Skeletal muscle tissue (tissue), 4 donors: ENCODE measurements around the gene TRPM4. TPM values are rescaled to one million over a fixed set of nuclear protein-coding genes. Genes with fewer than 3 reads are reported as not detected.
"Not testable (repeated sequence)": the region's sequence is repeated elsewhere in the genome, so short reads cannot be mapped to it uniquely, and the experiment has no call there.

ENCODE experiments used
- H3K27ac ChIP-seq: one replicate; pipeline ENCODE4 v1.7.0; 2013; ENCODE audit warnings: mild to moderate bottlenecking, low read depth, low read length, inconsistent platforms
- H3K27me3 ChIP-seq, 3 donors: one replicate each; pipeline ENCODE4 v1.7.0; 2013; ENCODE audit warnings: low read length in 3 of 3; ENCODE audit not compliant: control insufficient read depth in 3 of 3, insufficient read depth in 3 of 3
- H3K36me3 ChIP-seq, 3 donors: one replicate each; pipeline ENCODE4 v1.7.0; 2013; ENCODE audit warnings: low read length in 3 of 3; ENCODE audit not compliant: control insufficient read depth in 3 of 3, insufficient read depth in 3 of 3
- H3K4me1 ChIP-seq, 3 donors: one replicate each; pipeline ENCODE4 v1.7.0; 2013; ENCODE audit warnings: low read length in 3 of 3, mild to moderate bottlenecking in 3 of 3; ENCODE audit not compliant: control insufficient read depth in 3 of 3, insufficient read depth in 3 of 3
- H3K4me3 ChIP-seq, 3 donors: one replicate each; pipeline ENCODE4 v1.7.0; 2013; ENCODE audit warnings: low read length in 3 of 3
- H3K9ac ChIP-seq, 3 donors: one replicate each; pipeline ENCODE4 v1.7.0; 2013; ENCODE audit warnings: low read length in 3 of 3, mild to moderate bottlenecking in 3 of 3, moderate library complexity in 2 of 3, low read depth in 1 of 3
- H3K9me3 ChIP-seq, 3 donors: one replicate each; pipeline ENCODE4 v1.7.0; 2013; ENCODE audit warnings: low read length in 3 of 3; ENCODE audit not compliant: control insufficient read depth in 3 of 3
- total RNA-seq: library from RNA; depleted of rRNA; stranded (reverse); fragments of >200 nt; gene quantifications from one replicate; pipeline ENCODE4 v1.2.3, GENCODE V29; 2014
- donor health status: Osteomylitis.

The TRPM4 gene
- total RNA-seq, 1 donor from 2014 or later: 5.2 TPM

- Histone ChIP-seq H3K4me1 (peaks cover 15 to 50% (median 43%) of the 10 kb centered on the region in 3 donors), H3K4me3 (no peak overlapping the region), H3K9me3 (no peaks in the 10 kb centered on the region), H3K36me3 (no peaks in the 10 kb centered on the region), H3K27me3 (no peaks in the 10 kb centered on the region), H3K27ac (peak overlapping the region; percentile 25), H3K9ac (peak overlapping the region in 2 of 3 donors; percentile 23 to 66)
Measured at GRCh38 chr19:49160450-49161189, 3.0 kb downstream of the TRPM4 start.

GRCh38 chr19:49161987-49162386 lies 4.4 kb downstream of the TRPM4 start:
- H3K36me3 ChIP-seq: no peaks in the 10 kb centered on the region
- H3K9ac ChIP-seq: no peak overlapping the region
- peak overlapping the region; percentile 19 for H3K27ac ChIP-seq
- no peaks in the 10 kb centered on the region for H3K27me3 ChIP-seq
- H3K4me3 ChIP-seq: no peak overlapping the region
- no peaks in the 10 kb centered on the region for H3K9me3 ChIP-seq
- H3K4me1 ChIP-seq: peaks cover 20 to 50% (median 45%) of the 10 kb centered on the region in 3 donors

- peak overlapping the region; percentile 48 to 67 (median 53) for H3K4me3 ChIP-seq
- no peaks in the 10 kb centered on the region for H3K27me3 ChIP-seq
- peaks cover 12 to 31% (median 26%) of the 10 kb centered on the region in 3 donors for H3K4me1 ChIP-seq
- H3K27ac ChIP-seq: peak overlapping the region; percentile 90
- H3K9ac ChIP-seq: peak overlapping the region; percentile 58 to 87 (median 75)
- H3K9me3 ChIP-seq: no peaks in the 10 kb centered on the region
- H3K36me3 ChIP-seq: peaks cover 10 to 12% (median 11%) of the 10 kb centered on the region in 3 donors
Measured at GRCh38 chr19:49165111-49165750, 7.6 kb downstream of the TRPM4 start.

GRCh38 chr19:49165865-49166301 lies 8.3 kb downstream of the TRPM4 start:
- peak overlapping the region; percentile 58 to 87 (median 75) for H3K9ac ChIP-seq
- H3K27me3 ChIP-seq: no peaks in the 10 kb centered on the region
- H3K4me1 ChIP-seq: peaks cover 12 to 26% (median 19%) of the 10 kb centered on the region in 3 donors
- peaks cover 15 to 18% (median 17%) of the 10 kb centered on the region in 3 donors for H3K36me3 ChIP-seq
- H3K4me3 ChIP-seq: peak overlapping the region; percentile 48 to 67 (median 53)
- no peaks in the 10 kb centered on the region for H3K9me3 ChIP-seq
- H3K27ac ChIP-seq: peak overlapping the region; percentile 90

GRCh38 chr19:49167857-49168409 lies 10.3 kb downstream of the TRPM4 start:
- Histone ChIP-seq H3K4me1 (peaks cover 12 to 22% (median 17%) of the 10 kb centered on the region in 3 donors), H3K9me3 (no peaks in the 10 kb centered on the region), H3K9ac (no peak overlapping the region), H3K27ac (no peak overlapping the region), H3K4me3 (no peak overlapping the region), H3K27me3 (no peaks in the 10 kb centered on the region), H3K36me3 (peaks cover 33 to 38% (median 37%) of the 10 kb centered on the region in 3 donors)

GRCh38 chr19:49168421-49168820 lies 10.8 kb downstream of the TRPM4 start:
- Histone ChIP-seq H3K27ac (no peak overlapping the region), H3K36me3 (peaks cover 38 to 43% (median 41%) of the 10 kb centered on the region in 3 donors), H3K4me1 (peaks cover 12 to 22% (median 17%) of the 10 kb centered on the region in 3 donors), H3K9ac (no peak overlapping the region), H3K27me3 (no peaks in the 10 kb centered on the region), H3K9me3 (no peaks in the 10 kb centered on the region), H3K4me3 (no peak overlapping the region)

- H3K4me3 ChIP-seq: no peak overlapping the region
- H3K36me3 ChIP-seq: peaks cover 37 to 60% (median 48%) of the 10 kb centered on the region in 3 donors
- no peak overlapping the region for H3K27ac ChIP-seq
- H3K9ac ChIP-seq: no peak overlapping the region
- H3K4me1 ChIP-seq: no peaks in the 10 kb centered on the region
- H3K27me3 ChIP-seq: no peaks in the 10 kb centered on the region
- H3K9me3 ChIP-seq: no peaks in the 10 kb centered on the region
Measured at GRCh38 chr19:49173198-49173597, 15.6 kb downstream of the TRPM4 start.

GRCh38 chr19:49180659-49181058 lies 23.1 kb downstream of the TRPM4 start:
- Histone ChIP-seq H3K27ac (no peak overlapping the region), H3K9ac (no peak overlapping the region), H3K4me1 (no peaks in the 10 kb centered on the region), H3K27me3 (no peaks in the 10 kb centered on the region), H3K4me3 (no peak overlapping the region), H3K36me3 (peaks cover 28 to 44% (median 33%) of the 10 kb centered on the region in 3 donors), H3K9me3 (no peaks in the 10 kb centered on the region)

GRCh38 chr19:49182010-49182847 lies 24.6 kb downstream of the TRPM4 start:
- not testable (repeated sequence) for H3K9me3 ChIP-seq, H3K4me3 ChIP-seq, H3K4me1 ChIP-seq, H3K27me3 ChIP-seq, H3K9ac ChIP-seq, H3K27ac ChIP-seq
- H3K36me3 ChIP-seq: peaks cover 33 to 43% (median 38%) of the 10 kb centered on the region in 3 donors
